Gastrocnemius medialis (tissue), 4 donors: Measurements from ENCODE around the gene CLDN6.

Experiments
- POLR2A ChIP-seq, 2 donors: fragments of 450-650 bp; IDR thresholded peaks; one replicate each; pipeline ENCODE4 v1.6.1; 2017; ENCODE audit warnings: antibody characterized with exemption in 2 of 2, mild to moderate bottlenecking in 2 of 2, moderate library complexity in 2 of 2
- TF ChIP-seq, protein P1 (sequence below), 5 experiments: fragments of 450-650 bp in 3 of 5; fragments of 200-600 bp in 2 of 5; sonication (generic) in 2 of 5; IDR thresholded peaks in 4 of 5; conservative IDR thresholded peaks in 1 of 5; 1 replicate in 4 of 5; 2 replicates in 1 of 5; pipeline ENCODE4 v1.5.1; 2016 to 2019; ENCODE audit warnings: antibody characterized with exemption in 5 of 5, mild to moderate bottlenecking in 3 of 5, moderate library complexity in 3 of 5

DNA sequence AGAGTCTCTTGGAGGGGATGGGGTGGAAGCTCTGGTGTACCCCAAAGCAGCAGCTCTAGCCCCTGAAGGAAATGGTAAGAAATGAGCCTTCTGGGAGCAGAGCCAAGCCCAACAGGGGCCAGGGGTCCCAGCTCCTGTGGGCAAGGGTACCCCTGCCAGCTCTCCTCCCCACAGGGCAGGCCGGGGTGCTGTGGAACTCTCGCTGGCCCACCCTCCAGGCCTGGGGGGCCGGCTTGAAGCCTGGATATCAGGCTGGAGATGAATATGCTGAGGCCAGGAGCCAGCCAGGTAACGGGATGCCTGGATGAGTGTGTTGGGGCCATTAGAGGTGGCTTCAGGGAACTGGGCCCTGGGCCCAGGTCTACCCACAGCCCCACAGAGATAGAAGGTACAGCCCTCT is 17.4 kb downstream of the CLDN6 start:
- TF ChIP-seq, protein P1, sequence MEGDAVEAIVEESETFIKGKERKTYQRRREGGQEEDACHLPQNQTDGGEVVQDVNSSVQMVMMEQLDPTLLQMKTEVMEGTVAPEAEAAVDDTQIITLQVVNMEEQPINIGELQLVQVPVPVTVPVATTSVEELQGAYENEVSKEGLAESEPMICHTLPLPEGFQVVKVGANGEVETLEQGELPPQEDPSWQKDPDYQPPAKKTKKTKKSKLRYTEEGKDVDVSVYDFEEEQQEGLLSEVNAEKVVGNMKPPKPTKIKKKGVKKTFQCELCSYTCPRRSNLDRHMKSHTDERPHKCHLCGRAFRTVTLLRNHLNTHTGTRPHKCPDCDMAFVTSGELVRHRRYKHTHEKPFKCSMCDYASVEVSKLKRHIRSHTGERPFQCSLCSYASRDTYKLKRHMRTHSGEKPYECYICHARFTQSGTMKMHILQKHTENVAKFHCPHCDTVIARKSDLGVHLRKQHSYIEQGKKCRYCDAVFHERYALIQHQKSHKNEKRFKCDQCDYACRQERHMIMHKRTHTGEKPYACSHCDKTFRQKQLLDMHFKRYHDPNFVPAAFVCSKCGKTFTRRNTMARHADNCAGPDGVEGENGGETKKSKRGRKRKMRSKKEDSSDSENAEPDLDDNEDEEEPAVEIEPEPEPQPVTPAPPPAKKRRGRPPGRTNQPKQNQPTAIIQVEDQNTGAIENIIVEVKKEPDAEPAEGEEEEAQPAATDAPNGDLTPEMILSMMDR (IDR thresholded peaks at IDR 0.05 in 4 of 5, conservative IDR thresholded peaks at IDR 0.05 in 1 of 5): no peak
- no peak for TF ChIP-seq POLR2A (IDR thresholded peaks at IDR 0.05)
